T47D (cell line): ENCODE measurements around the gene NCR1.
"Not testable (repeated sequence)": the region's sequence is repeated elsewhere in the genome, so short reads cannot be mapped to it uniquely, and the experiment has no call there.

Experiments
- DNase-seq, 2 experiments: peaks; one replicate each; pipeline versions ENCODE4 v3.0.0 to v3.0.0-alpha.2; 2011 to 2012; ENCODE audit warnings: low read depth in 1 of 2, low spot score in 1 of 2
- JUND ChIP-seq: IDR thresholded peaks from 2 replicates; pipeline ENCODE4 v1.6.1; 2012; ENCODE audit warnings: low read depth
- in situ Hi-C: cut with HindIII; loops from 2 replicates; pipeline ENCODE4 v1.10.0; 2016; ENCODE audit warnings: low sequenced_read_pairs, low pct_unique_long_range_greater_than_20kb

The NCR1 gene

GRCh38 chr19:54921082-54921481 is 15.1 kb downstream of the NCR1 start:
- in situ Hi-C loops: no loop called here
- DNase-seq: no peak
- no peak for TF ChIP-seq JUND

GRCh38 chr19:54923276-54923675 is 17.3 kb downstream of the NCR1 start:
- TF ChIP-seq JUND: no peak
- in situ Hi-C loops: no loop called here
- no peak for DNase-seq

GRCh38 chr19:54928299-54928698 is 22.4 kb downstream of the NCR1 start:
- no peak for TF ChIP-seq JUND
- peak in 1 of 2 experiments; percentile 15 for DNase-seq
- in situ Hi-C loops: no loop called here

- no peak for TF ChIP-seq JUND
- DNase-seq: no peak
- in situ Hi-C loops: no loop called here
These were observed 32.0 kb downstream of the NCR1 start for GRCh38 chr19:54937926-54938325.

DNA sequence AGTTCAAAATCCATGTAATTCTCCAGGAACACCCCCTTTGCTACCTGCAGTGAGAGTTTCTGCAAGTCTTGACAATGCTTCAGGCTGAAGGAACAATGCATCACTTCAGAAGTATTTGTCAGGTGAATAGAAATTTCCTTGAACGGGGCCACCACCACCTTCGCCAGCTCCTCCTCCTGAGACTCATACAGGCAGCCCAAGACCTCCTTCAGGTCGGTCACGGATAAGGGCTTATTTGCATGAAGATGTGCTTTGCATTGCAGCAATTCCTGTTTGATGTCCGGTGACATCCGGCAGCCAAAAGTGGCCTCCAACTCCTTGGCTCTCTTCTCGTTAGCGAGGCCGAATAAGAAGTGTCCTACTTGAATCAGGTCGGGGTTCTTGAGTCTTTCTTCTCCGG is 33.0 kb downstream of the NCR1 start:
- no peak for DNase-seq
- in situ Hi-C loops: no loop called here
- no peak for TF ChIP-seq JUND

DNA sequence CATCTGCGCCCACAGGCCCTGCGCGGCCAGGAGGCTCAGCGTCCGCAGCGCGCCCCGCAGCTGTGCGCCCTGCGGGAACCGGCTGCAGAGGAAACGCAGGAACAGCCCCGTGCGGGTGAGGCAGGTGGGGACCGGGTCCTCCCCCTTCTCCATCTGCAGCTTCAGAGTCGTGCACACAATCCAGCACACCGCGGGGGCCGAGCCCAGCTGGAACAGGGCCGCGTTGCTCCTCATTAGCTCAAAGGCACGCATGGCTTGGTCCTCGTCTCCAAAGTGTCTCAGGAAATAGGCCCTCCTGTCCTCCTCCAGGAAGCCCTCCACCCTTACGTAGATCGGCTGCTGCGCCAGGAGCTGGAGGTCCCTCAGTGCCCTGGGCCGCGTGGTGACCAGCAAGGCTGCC is 33.6 kb downstream of the NCR1 start:
- in situ Hi-C loops, DNase-seq: not testable (repeated sequence)

DNA sequence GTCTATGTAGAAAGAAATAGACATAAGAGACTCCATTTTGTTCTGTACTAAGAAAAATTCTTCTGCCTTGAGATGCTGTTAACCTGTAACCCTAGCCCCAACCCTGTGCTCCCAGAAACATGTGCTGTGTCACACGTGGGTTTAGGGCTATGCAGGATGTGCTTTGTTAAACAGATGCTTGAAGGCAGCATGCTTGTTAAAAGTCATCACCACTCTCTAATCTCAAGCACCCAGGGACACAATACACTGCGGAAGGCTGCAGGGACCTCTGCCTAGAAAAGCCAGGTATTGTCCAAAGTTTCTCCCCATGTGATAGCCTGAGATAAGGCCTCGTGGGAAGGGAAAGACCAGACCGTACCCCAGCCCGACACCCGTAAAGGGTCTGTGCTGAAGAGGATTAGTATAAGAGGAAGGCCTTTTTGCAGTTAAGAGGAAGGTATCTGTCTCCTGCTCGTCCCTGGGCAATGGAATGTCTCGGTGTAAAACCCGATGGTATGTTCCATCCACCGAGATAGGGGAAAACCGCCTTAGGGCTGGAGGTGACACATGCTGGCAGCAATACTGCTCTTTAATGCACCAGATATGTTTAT is 37.9 kb downstream of the NCR1 start:
- in situ Hi-C loops, DNase-seq: not testable (repeated sequence)

- no peak for TF ChIP-seq JUND
- no peak for DNase-seq
- in situ Hi-C loops: no loop called here
These were observed 41.4 kb downstream of the NCR1 start, which contains the start of gene NLRP7 for GRCh38 chr19:54947381-54947780. NLRP7 (minus strand) TSS chr19:54947530.

- in situ Hi-C loops: no loop called here
- TF ChIP-seq JUND: no peak
These were observed 43.5 kb downstream of the NCR1 start for GRCh38 chr19:54949412-54949811.

GRCh38 chr19:54950580-54950979 is 44.6 kb downstream of the NCR1 start:
- in situ Hi-C loops, DNase-seq: not testable (repeated sequence)

More at GRCh38 chr19:54949412-54949811, 43.5 kb downstream of the NCR1 start:
- DNase-seq: no peak

DNA sequence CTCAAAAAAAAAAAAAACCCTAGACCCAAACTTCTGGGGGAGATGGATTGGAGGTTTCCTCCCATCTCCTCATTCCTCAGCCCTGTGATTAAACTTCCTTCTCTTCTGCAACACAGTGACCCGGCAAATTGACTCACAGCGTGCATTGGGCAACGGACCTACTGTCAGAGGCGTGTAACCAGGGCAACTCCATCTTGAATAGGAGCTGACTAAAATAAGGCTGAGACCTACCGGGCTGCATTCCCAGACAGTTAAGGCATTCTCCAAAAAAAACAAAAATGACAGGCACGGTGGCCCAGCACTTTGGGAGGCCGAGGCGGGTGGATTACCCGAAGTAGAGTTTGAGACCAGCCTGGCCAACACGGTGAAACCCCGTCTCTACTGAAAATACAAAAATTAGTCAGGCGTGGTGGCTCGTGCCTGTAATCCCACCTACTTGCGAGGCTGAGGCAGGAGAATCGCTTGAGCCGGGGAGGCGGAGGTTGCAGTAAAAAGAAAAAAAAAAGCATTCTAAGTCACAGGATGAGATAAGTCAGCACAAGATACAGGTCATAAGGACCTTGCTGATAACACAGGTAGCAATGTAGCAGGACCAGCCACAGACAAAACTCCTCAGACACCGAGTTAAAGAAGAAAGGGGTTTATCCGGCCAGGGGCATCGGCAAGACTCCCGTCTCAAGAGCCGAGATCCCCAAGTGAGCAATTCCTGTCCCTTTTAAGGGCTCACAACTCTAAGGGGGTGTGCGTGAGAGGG is 46.8 kb downstream of the NCR1 start:
- no peak for DNase-seq
- no peak for TF ChIP-seq JUND
- in situ Hi-C loops: no loop called here

DNA sequence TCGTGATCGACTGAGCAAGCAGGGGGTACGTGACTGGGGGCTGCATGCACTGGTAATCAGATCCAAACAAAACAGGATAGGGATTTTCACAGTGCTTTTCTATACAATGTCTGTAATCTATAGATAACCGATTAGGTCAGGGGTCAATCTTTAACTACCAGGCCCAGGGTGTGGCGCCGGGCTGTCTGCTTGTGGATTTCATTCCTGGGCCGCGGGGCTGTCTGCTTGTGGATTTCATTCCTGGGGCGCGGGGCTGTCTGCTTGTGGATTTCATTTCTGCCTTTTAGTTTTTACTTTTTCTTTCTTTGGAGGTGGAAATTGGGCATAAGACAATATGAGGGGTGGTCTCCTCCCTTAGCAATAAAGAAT is 47.4 kb downstream of the NCR1 start:
- in situ Hi-C loops, DNase-seq: not testable (repeated sequence)

GRCh38 chr19:54955376-54955775 is 49.4 kb downstream of the NCR1 start:
- TF ChIP-seq JUND: no peak
- DNase-seq: no peak
- in situ Hi-C loops: no loop called here

DNA sequence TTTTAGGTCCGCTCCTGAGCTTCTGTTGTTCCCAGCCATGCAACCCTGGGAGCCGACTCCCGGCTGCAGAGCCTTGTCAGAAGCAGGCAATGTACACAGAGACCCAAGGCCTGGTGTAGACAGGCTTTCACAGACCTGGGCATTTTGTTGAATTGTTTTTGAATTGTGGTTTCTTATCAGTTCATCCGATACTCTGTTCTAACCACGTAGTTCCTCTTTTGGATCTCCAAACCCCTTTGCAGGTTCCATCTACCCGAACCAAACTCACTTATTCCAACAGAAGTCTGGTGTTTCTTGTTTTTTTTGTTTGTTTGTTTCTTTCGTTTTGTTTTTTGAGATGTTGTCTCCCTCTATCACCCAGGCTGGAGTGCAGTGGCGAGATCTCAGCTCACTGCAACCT is 53.9 kb downstream of the NCR1 start:
- in situ Hi-C loops: no loop called here
- DNase-seq: no peak
- TF ChIP-seq JUND: no peak
